Endothelial cell of umbilical vein (primary cell): ENCODE data around the gene AEBP1.

Experiments
- EZH2 ChIP-seq: IDR thresholded peaks from 2 replicates; pipeline ENCODE4 v1.6.1; 2012; ENCODE audit warnings: borderline replicate concordance, low read depth, mild to moderate bottlenecking, moderate library complexity, low read length, inconsistent platforms; ENCODE audit not compliant: severe bottlenecking
- MYC ChIP-seq: IDR thresholded peaks from one replicate; pipeline ENCODE4 v1.6.1; 2011; ENCODE audit warnings: mild to moderate bottlenecking, low read depth, low read length
- POLR2A ChIP-seq: IDR thresholded peaks from 2 replicates; pipeline ENCODE4 v1.6.1; 2012; ENCODE audit warnings: low read depth, mild to moderate bottlenecking, control low read depth, low read length
- TF ChIP-seq, protein P1 (sequence below), 2 donors: IDR thresholded peaks; 1 replicate in 1 of 2; 2 replicates in 1 of 2; pipeline ENCODE4 v1.5.1; 2011; ENCODE audit warnings: low read length in 2 of 2, mild to moderate bottlenecking in 2 of 2, moderate library complexity in 2 of 2, control low read depth in 1 of 2, inconsistent platforms in 1 of 2, low read depth in 1 of 2; ENCODE audit not compliant: insufficient read depth in 1 of 2; ENCODE audit errors: extremely low read depth in 1 of 2

GRCh38 chr7:44081266-44081748 is 22.8 kb upstream of the AEBP1 start:
- TF ChIP-seq EZH2 = no peak
- TF ChIP-seq POLR2A = no peak
- TF ChIP-seq, protein P1, sequence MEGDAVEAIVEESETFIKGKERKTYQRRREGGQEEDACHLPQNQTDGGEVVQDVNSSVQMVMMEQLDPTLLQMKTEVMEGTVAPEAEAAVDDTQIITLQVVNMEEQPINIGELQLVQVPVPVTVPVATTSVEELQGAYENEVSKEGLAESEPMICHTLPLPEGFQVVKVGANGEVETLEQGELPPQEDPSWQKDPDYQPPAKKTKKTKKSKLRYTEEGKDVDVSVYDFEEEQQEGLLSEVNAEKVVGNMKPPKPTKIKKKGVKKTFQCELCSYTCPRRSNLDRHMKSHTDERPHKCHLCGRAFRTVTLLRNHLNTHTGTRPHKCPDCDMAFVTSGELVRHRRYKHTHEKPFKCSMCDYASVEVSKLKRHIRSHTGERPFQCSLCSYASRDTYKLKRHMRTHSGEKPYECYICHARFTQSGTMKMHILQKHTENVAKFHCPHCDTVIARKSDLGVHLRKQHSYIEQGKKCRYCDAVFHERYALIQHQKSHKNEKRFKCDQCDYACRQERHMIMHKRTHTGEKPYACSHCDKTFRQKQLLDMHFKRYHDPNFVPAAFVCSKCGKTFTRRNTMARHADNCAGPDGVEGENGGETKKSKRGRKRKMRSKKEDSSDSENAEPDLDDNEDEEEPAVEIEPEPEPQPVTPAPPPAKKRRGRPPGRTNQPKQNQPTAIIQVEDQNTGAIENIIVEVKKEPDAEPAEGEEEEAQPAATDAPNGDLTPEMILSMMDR (IDR thresholded peaks at IDR 0.05; ENCODE audit: extremely low read depth in 1 of 2, insufficient read depth in 1 of 2, low read depth in 1 of 2, low read length in 2 of 2) = no peak
- TF ChIP-seq MYC = no peak
